OCI-LY1 (cell line): Measurements from ENCODE around the gene DHRSX.
"Not testable (repeated sequence)": the region's sequence is repeated elsewhere in the genome, so short reads cannot be mapped to it uniquely, and the experiment has no call there.

Source experiments
- CTCF ChIP-seq: fragments of 200-600 bp; sonication (generic), shearing (Covaris generic); IDR thresholded peaks from 2 replicates; pipeline ENCODE4 v1.5.1; 2017; ENCODE audit warnings: mild to moderate bottlenecking, antibody characterized with exemption, low read length, moderate library complexity, mixed read lengths
- EZH2 ChIP-seq: fragments of 200-600 bp; sonication (generic), shearing (Covaris generic); IDR thresholded peaks from 2 replicates; pipeline ENCODE4 v1.8.0; 2017; ENCODE audit warnings: borderline replicate concordance, mixed run types, mild to moderate bottlenecking, antibody characterized with exemption, low read length, moderate library complexity, mixed read lengths

- not testable (repeated sequence) for TF ChIP-seq CTCF, EZH2
Measured at GRCh38 chrX:2460048-2460447, 40.7 kb downstream of the DHRSX start.
